HG03521 (cell line): ENCODE data around the gene ZBTB11.
"Not testable (repeated sequence)": the region's sequence is repeated elsewhere in the genome, so short reads cannot be mapped to it uniquely, and the experiment has no call there.

Experiments
- ATAC-seq: cut with Tn5 transposase; IDR thresholded peaks from one replicate; pipeline ENCODE4 v1.9.1; 2021; ENCODE audit warnings: mild to moderate bottlenecking, moderate library complexity; ENCODE audit not compliant: unreplicated experiment

The ZBTB11 gene

GRCh38 chr3:101656651-101657050, 20.3 kb downstream of the ZBTB11 start:
- ATAC-seq: no peak

- ATAC-seq: no peak
Measured at GRCh38 chr3:101646726-101647125, 30.2 kb downstream of the ZBTB11 start.

GRCh38 chr3:101643861-101644613, 32.9 kb downstream of the ZBTB11 start:
- ATAC-seq: no peak

- ATAC-seq: no peak
Measured at GRCh38 chr3:101643009-101643844, 33.7 kb downstream of the ZBTB11 start.

GRCh38 chr3:101642441-101642840, 34.5 kb downstream of the ZBTB11 start:
- ATAC-seq: no peak

GRCh38 chr3:101641397-101642115, 35.4 kb downstream of the ZBTB11 start:
- not testable (repeated sequence) for ATAC-seq

- ATAC-seq: no peak
Measured at GRCh38 chr3:101640256-101640655, 36.7 kb downstream of the ZBTB11 start.

GRCh38 chr3:101639280-101639963, 37.5 kb downstream of the ZBTB11 start:
- ATAC-seq: no peak

- ATAC-seq: no peak
Measured at GRCh38 chr3:101638261-101638745, 38.6 kb downstream of the ZBTB11 start.

- no peak for ATAC-seq
Measured at GRCh38 chr3:101637451-101637850, 39.5 kb downstream of the ZBTB11 start.

- peak; percentile 79 for ATAC-seq
Measured at GRCh38 chr3:101635954-101636798, 40.8 kb downstream of the ZBTB11 start.

GRCh38 chr3:101635345-101635744, 41.6 kb downstream of the ZBTB11 start:
- no peak for ATAC-seq

- ATAC-seq: no peak
Measured at GRCh38 chr3:101634591-101635196, 42.2 kb downstream of the ZBTB11 start.

- ATAC-seq: no peak
Measured at GRCh38 chr3:101633186-101633585, 43.7 kb downstream of the ZBTB11 start.

GRCh38 chr3:101632586-101632985, 44.3 kb downstream of the ZBTB11 start:
- ATAC-seq: no peak

- not testable (repeated sequence) for ATAC-seq
Measured at GRCh38 chr3:101631959-101632358, 45.0 kb downstream of the ZBTB11 start.

GRCh38 chr3:101631098-101631796, 45.7 kb downstream of the ZBTB11 start:
- no peak for ATAC-seq

GRCh38 chr3:101629219-101629618, 47.7 kb downstream of the ZBTB11 start:
- ATAC-seq: no peak

GRCh38 chr3:101625879-101626278, 51.1 kb downstream of the ZBTB11 start:
- ATAC-seq: no peak
